A549 treated with RU486 at 1 μM for 4 hours (cell line): ENCODE results near the gene IFRD1. TPM values are rescaled to one million over a fixed set of nuclear protein-coding genes. Genes with fewer than 3 reads are reported as not detected.

Experiments used
- total RNA-seq: library from RNA; stranded (reverse); fragments of 200-300 nt; extraction: Qiagen RNA extraction; gene quantifications from 5 replicates; pipeline ENCODE4 v1.2.3, GENCODE V29; 2022; ENCODE audit warnings: low read depth

IFRD1 gene
- total RNA-seq, result 24.9 to 36.9 TPM (median 33.0 TPM) in 5 replicates

DNA sequence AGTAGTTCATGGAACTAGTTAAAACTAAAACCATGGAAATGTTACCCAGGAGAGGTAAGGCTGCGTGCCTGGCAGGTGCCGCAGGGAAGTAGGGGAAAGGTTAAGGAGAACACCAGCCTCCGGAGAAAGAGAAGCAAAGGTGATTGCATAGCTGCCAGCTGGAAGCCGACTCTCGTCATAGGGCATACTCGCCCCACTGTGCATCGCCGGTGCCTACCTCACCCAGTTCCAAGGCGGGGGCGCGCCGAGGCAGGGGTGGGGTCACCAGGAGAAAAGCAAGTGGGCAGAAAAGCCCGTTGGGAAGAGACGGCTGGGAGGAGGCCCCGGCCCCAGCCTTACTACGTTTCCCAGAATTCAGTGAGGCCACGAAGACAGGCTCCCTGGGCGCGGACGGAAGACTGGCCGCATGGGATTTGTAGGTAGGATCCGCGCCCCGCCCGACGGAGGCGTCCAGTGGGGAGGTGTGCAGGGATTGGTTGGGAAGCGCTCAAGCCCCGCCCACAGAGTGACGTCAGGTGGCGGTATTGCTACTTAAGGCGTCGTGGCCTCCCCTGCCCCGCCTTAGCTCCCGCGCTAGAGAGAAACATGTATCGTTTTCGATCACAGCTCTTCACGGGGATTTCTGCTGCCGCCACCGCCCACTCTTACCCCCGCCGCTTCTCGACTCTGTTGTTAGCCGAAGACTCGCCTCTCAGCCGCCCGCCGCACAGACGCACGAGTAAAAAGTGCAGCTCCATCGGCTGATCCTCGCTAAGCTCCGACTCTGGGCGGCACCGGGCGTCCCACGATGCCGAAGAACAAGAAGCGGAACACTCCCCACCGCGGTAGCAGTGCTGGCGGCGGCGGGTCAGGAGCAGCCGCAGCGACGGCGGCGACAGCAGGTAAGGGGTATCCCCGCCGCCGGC lies at the start of gene IFRD1:
Gene IFRD1 (plus strand): TSS at position 559 of the 905 bp plus-strand sequence. CDS start 229 bp downstream, at position 788.

Other genes starting within 250 kb of the IFRD1 start
- gene DOCK4, start 244.1 kb upstream of the IFRD1 start, total RNA-seq, result 2.5 to 6.0 TPM (median 5.4 TPM) in 5 replicates
- gene ZNF277, start 243.8 kb upstream of the IFRD1 start, total RNA-seq, result 6.8 to 15.5 TPM (median 13.9 TPM) in 5 replicates
- gene LSMEM1, start 30.5 kb downstream of the IFRD1 start, total RNA-seq, result 0.67 to 0.88 TPM (median 0.76 TPM) in 5 replicates